HCT116 (cell line): ENCODE measurements around the gene ATF7. TPM values are rescaled to one million over a fixed set of nuclear protein-coding genes. Genes with fewer than 3 reads are reported as not detected.

Experiments used
- ATAC-seq: fragments of 200-7000 bp; cut with Tn5 transposase; 2 replicates; pipeline ENCODE4 v1.9.1; 2020; ENCODE audit warnings: mild to moderate bottlenecking, moderate library complexity
- BruUV-seq: library from RNA; stranded (reverse); fragments of 400-500 nt; replicated peaks from 2 replicates; lab custom pipeline; 2021; lab: Mats Ljungman, UMichigan
- CTCF ChIA-PET: fragments of 300-600 bp; sonication (Branson Sonifier 250); formaldehyde crosslinking; loops from one replicate; lab custom pipeline; 2021; ENCODE audit warnings: antibody characterized with exemption; lab: Charles Lee
- POLR2A ChIA-PET: fragments of 300-600, 350-600 bp; sonication (Branson Sonifier 250); formaldehyde crosslinking; loops from one replicate; lab custom pipeline; 2021; ENCODE audit warnings: antibody characterized with exemption; lab: Charles Lee
- RAD21 ChIA-PET, 2 experiments: fragments of 300-600 bp; sonication (Branson Sonifier 250); formaldehyde crosslinking; loops; one replicate each; lab custom pipeline; 2023; ENCODE audit warnings: low total read pairs in 2 of 2; ENCODE audit not compliant: uncharacterized antibody in 2 of 2, unreplicated experiment in 2 of 2, low non-redundant PET in 1 of 2; lab: Charles Lee
- DNase-seq: peaks from one replicate; pipeline ENCODE4 v3.0.0-alpha.2; 2010; ENCODE audit warnings: low read depth, low spot score
- H2AFZ ChIP-seq: fragments of 200-600 bp; shearing (Covaris generic), sonication (generic); 2 replicates; pipeline ENCODE4 v1.6.1; 2017; ENCODE audit warnings: low read depth, mixed run types, mixed read lengths, antibody characterized with exemption, low read length; ENCODE audit not compliant: poor library complexity, severe bottlenecking
- H3K27ac ChIP-seq: 2 replicates; pipeline ENCODE4 v1.5.1; 2012; ENCODE audit warnings: low read depth, low read length
- H3K27me3 ChIP-seq: fragments of 200-600 bp; sonication (generic); 2 replicates; pipeline ENCODE4 v1.6.1; 2016; ENCODE audit warnings: mixed run types, low read length, mixed read lengths; ENCODE audit not compliant: insufficient read depth
- H3K36me3 ChIP-seq, 2 experiments: fragments of 200-500 bp in 1 of 2; fragments of 200-600 bp in 1 of 2; sonication (Bioruptor generic) in 1 of 2; sonication (generic) in 1 of 2; 2 replicates each; pipeline versions ENCODE4 v1.5.1 to v1.6.1; 2014 to 2016; ENCODE audit warnings: low read length in 2 of 2, inconsistent platforms in 1 of 2, mixed read lengths in 1 of 2, mixed run types in 1 of 2; ENCODE audit not compliant: insufficient read depth in 2 of 2, control insufficient read depth in 1 of 2
- H3K4me1 ChIP-seq, 2 experiments: fragments of 200-600 bp in 1 of 2; sonication (generic) in 1 of 2; 2 replicates each; pipeline versions ENCODE4 v1.5.1 to v1.6.1; 2012 to 2017; ENCODE audit warnings: low read length in 2 of 2, inconsistent platforms in 1 of 2, mild to moderate bottlenecking in 1 of 2, mixed read lengths in 1 of 2, mixed run types in 1 of 2, moderate library complexity in 1 of 2; ENCODE audit not compliant: insufficient read depth in 2 of 2, control insufficient read depth in 1 of 2
- H3K4me2 ChIP-seq: fragments of 200-600 bp; sonication (generic); 2 replicates; pipeline ENCODE4 v1.6.1; 2017; ENCODE audit warnings: mixed run types, low read length, mixed read lengths
- H3K4me3 ChIP-seq, 2 experiments: fragments of 200-600 bp in 1 of 2; sonication (generic) in 1 of 2; replicated peaks in 1 of 2; 2 replicates each; pipeline ENCODE4 v1.5.1; 2011 to 2016; ENCODE audit warnings: low read length in 2 of 2, control low read depth in 1 of 2, low read depth in 1 of 2, mild to moderate bottlenecking in 1 of 2, mixed read lengths in 1 of 2, mixed run types in 1 of 2
- H3K79me2 ChIP-seq: fragments of 200-600 bp; sonication (generic); 2 replicates; pipeline ENCODE4 v1.6.1; 2017; ENCODE audit warnings: mild to moderate bottlenecking, mixed run types, low read length, moderate library complexity, mixed read lengths; ENCODE audit not compliant: insufficient read depth
- H3K9ac ChIP-seq: fragments of 200-600 bp; sonication (generic); 2 replicates; pipeline ENCODE4 v1.6.1; 2016; ENCODE audit warnings: low read length, mixed read lengths
- H3K9me2 ChIP-seq: fragments of 200-600 bp; sonication (generic), shearing (Covaris generic); 2 replicates; pipeline ENCODE4 v1.6.1; 2017; ENCODE audit warnings: mixed run types, mild to moderate bottlenecking, moderate library complexity; ENCODE audit not compliant: insufficient read depth
- H3K9me3 ChIP-seq, 2 experiments: fragments of 200-500 bp in 1 of 2; fragments of 200-600 bp in 1 of 2; sonication (Bioruptor generic) in 1 of 2; sonication (generic) in 1 of 2; 2 replicates each; pipeline ENCODE4 v1.6.1; 2014 to 2017; ENCODE audit warnings: low read length in 2 of 2, mixed read lengths in 2 of 2, inconsistent platforms in 1 of 2, low read depth in 1 of 2, mild to moderate bottlenecking in 1 of 2, mixed run types in 1 of 2, moderate library complexity in 1 of 2; ENCODE audit not compliant: control insufficient read depth in 1 of 2, insufficient read depth in 1 of 2
- H4K20me1 ChIP-seq: fragments of 200-600 bp; sonication (generic), shearing (Covaris generic); 2 replicates; pipeline ENCODE4 v1.6.1; 2017; ENCODE audit warnings: mixed run types, mild to moderate bottlenecking, moderate library complexity; ENCODE audit not compliant: insufficient read depth
- ATF3 ChIP-seq: IDR thresholded peaks from 2 replicates; pipeline ENCODE4 v1.6.1; 2012
- CBX3 ChIP-seq: IDR thresholded peaks from 2 replicates; pipeline ENCODE4 v1.6.1; 2012; ENCODE audit warnings: low read depth
- CTCF ChIP-seq, 3 experiments: fragments of 200-600 bp in 1 of 3; sonication (generic) in 1 of 3; IDR thresholded peaks in 2 of 3; conservative IDR thresholded peaks in 1 of 3; 2 replicates each; pipeline ENCODE4 v1.5.1; 2012 to 2017; ENCODE audit warnings: low read depth in 2 of 3, low read length in 2 of 3, antibody characterized with exemption in 1 of 3, borderline replicate concordance in 1 of 3, control low read depth in 1 of 3, mild to moderate bottlenecking in 1 of 3, mixed read lengths in 1 of 3, mixed run types in 1 of 3, moderate library complexity in 1 of 3; ENCODE audit not compliant: insufficient read depth in 1 of 3
- EGR1 ChIP-seq: IDR thresholded peaks from 2 replicates; pipeline ENCODE4 v1.6.1; 2012; ENCODE audit warnings: low read depth
- ELF1 ChIP-seq: IDR thresholded peaks from 2 replicates; pipeline ENCODE4 v1.6.1; 2012; ENCODE audit warnings: low read depth, borderline replicate concordance
- EZH2 ChIP-seq: fragments of 200-600 bp; sonication (generic); IDR thresholded peaks from 2 replicates; pipeline ENCODE4 v1.6.1; 2017; ENCODE audit warnings: antibody characterized with exemption, mixed run types
- EZH2phosphoT487 ChIP-seq: fragments of 200-600 bp; IDR thresholded peaks from 2 replicates; pipeline ENCODE4 v1.6.1; 2018; ENCODE audit warnings: antibody characterized with exemption, borderline replicate concordance
- JUND ChIP-seq: IDR thresholded peaks from 2 replicates; pipeline ENCODE4 v1.6.1; 2012
- POLR2AphosphoS5 ChIP-seq: IDR thresholded peaks from 2 replicates; pipeline ENCODE4 v1.6.1; 2011; ENCODE audit warnings: mild to moderate bottlenecking, low read depth, low read length, moderate library complexity
- RAD21 ChIP-seq: IDR thresholded peaks from 2 replicates; pipeline ENCODE4 v1.6.1; 2012; ENCODE audit warnings: low read depth, mild to moderate bottlenecking
- SIN3A ChIP-seq: IDR thresholded peaks from 2 replicates; pipeline ENCODE4 v1.6.1; 2012; ENCODE audit warnings: low read depth
- TCF7L2 ChIP-seq: IDR thresholded peaks from 2 replicates; pipeline ENCODE4 v1.7.0; 2011; ENCODE audit warnings: borderline replicate concordance, inconsistent platforms; ENCODE audit not compliant: insufficient read depth, insufficient read length; ENCODE audit errors: extremely low read depth
- YY1 ChIP-seq: IDR thresholded peaks from 2 replicates; pipeline ENCODE4 v1.6.1; 2011; ENCODE audit warnings: low read length, low read depth, moderate library complexity, mild to moderate bottlenecking; ENCODE audit not compliant: insufficient replicate concordance; ENCODE audit errors: extremely low read depth
- ZFX ChIP-seq: fragments of 450-650 bp; IDR thresholded peaks from 2 replicates; pipeline ENCODE4 v1.6.1; 2017
- ZNF274 ChIP-seq: fragments of 200-500 bp; sonication (Bioruptor generic); IDR thresholded peaks from 2 replicates; pipeline ENCODE4 v1.6.1; 2014; ENCODE audit warnings: mild to moderate bottlenecking, low read depth, low read length, inconsistent platforms
- intact Hi-C: fragments of 100-400 bp; cut with micrococcal nuclease; formaldehyde crosslinking; loops from 2 replicates; pipeline ENCODE4 v1.10.0; 2022
- total RNA-seq: library from RNA; stranded (reverse); gene quantifications from one replicate; pipeline ENCODE4 v1.2.1, GENCODE V29; 2021; ENCODE audit not compliant: unreplicated experiment
- TF ChIP-seq, protein P1 (sequence below): IDR thresholded peaks from 2 replicates; pipeline ENCODE4 v1.6.1; 2012

ATF7 gene
- total RNA-seq, 1 experiment from 2014 or later: 24.0 TPM

GRCh38 chr12:53461059-53461458 lies 165.1 kb downstream of the ATF7 start:
- Histone ChIP-seq H3K4me2 (no peak overlapping the region), H3K4me3 (no peak overlapping the region), H4K20me1 (peaks cover 62% of the 10 kb centered on the region; the same call in 1 of the 2 replicates), H3K9me3 (no peaks in the 10 kb centered on the region), H3K36me3 (peaks cover 92 to 93% of the 10 kb centered on the region in 2 experiments), H3K79me2 (peaks cover 100% of the 10 kb centered on the region), H2AFZ (no peak overlapping the region), H3K9ac (no peak overlapping the region), H3K27me3 (no peaks in the 10 kb centered on the region), H3K27ac (no peak overlapping the region), H3K9me2 (no peaks in the 10 kb centered on the region), H3K4me1 (no peaks in the 10 kb centered on the region)
- ChIA-PET CTCF (no interaction called here), RAD21 (no interaction called here), POLR2A (no interaction called here)
- TF ChIP-seq EZH2phosphoT487 (no peak), RAD21 (no peak), CBX3 (no peak), JUND (no peak), EZH2 (no peak), ATF3 (no peak), ZFX (no peak)
- intact Hi-C loops: no loop called here
- no TSS peak for BruUV-seq
- DNase-seq (no peak), ATAC-seq (no peak)

DNA sequence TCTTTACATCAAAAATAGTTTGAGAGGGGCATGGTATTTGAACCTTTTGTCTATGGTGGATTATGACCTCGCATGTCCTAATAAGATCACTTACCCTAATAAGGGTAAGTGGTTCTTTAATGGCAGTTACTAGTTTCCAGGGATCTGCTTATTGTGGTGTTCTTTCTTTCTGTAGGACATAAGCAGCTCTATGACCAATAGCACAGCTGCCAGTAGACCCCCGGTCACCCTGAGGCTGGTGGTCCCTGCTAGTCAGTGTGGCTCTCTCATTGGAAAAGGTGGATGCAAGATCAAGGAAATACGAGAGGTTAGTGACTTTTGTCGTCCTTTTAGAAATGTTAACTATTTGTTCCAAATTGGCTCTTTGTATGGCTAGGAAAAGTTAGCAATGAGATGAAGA lies 167.1 kb downstream of the ATF7 start:
- H3K4me3 ChIP-seq: no peak overlapping the region
- H3K4me1 ChIP-seq: no peaks in the 10 kb centered on the region; a peak in 1 of 4 replicates
- H3K9me3 ChIP-seq: no peaks in the 10 kb centered on the region
- H3K36me3 ChIP-seq: peaks cover 89 to 93% of the 10 kb centered on the region in 2 experiments
- no peaks in the 10 kb centered on the region for H3K9me2 ChIP-seq
- RAD21 ChIA-PET: no interaction called here
- peaks cover 74% of the 10 kb centered on the region; the same call in 1 of the 2 replicates for H4K20me1 ChIP-seq
- ATAC-seq: no peak
- CTCF ChIA-PET: interaction anchor here (1.5 kb wide), 1 partner anchor 18 kb away, joined by 5 read pairs; no protein-coding TSS in a partner anchor
- no peak for DNase-seq
- POLR2A ChIA-PET: no interaction called here
- peaks cover 100% of the 10 kb centered on the region for H3K79me2 ChIP-seq
- no TSS peak for BruUV-seq
- H2AFZ ChIP-seq: no peak overlapping the region
- no peak overlapping the region for H3K4me2 ChIP-seq
- H3K27me3 ChIP-seq: no peaks in the 10 kb centered on the region
- H3K27ac ChIP-seq: no peak overlapping the region
- intact Hi-C loops: no loop called here
- no peak overlapping the region for H3K9ac ChIP-seq
- TF ChIP-seq SIN3A: no peak
- TF ChIP-seq, protein P1, sequence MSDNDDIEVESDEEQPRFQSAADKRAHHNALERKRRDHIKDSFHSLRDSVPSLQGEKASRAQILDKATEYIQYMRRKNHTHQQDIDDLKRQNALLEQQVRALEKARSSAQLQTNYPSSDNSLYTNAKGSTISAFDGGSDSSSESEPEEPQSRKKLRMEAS: no peak
- no peak for TF ChIP-seq CTCF (IDR thresholded peaks at IDR 0.05 in 2 of 3, conservative IDR thresholded peaks at IDR 0.05 in 1 of 3; ENCODE audit: borderline replicate concordance in 1 of 3, insufficient read depth in 1 of 3, low read depth in 2 of 3, low read length in 2 of 3)
- TF ChIP-seq CBX3: no peak
- TF ChIP-seq ELF1: no peak
- TF ChIP-seq EGR1: no peak
- no peak for TF ChIP-seq JUND
- TF ChIP-seq POLR2AphosphoS5: no peak
- TF ChIP-seq ZNF274: no peak
- no peak for TF ChIP-seq YY1
- TF ChIP-seq TCF7L2: no peak
